Type B pancreatic cell (in vitro differentiated cells): ENCODE data around the gene PAK1. TPM values are rescaled to one million over a fixed set of nuclear protein-coding genes. Genes with fewer than 3 reads are reported as not detected.

Experiments used
- DNase-seq: peaks from one replicate; pipeline ENCODE4 v3.0.0; 2021; ENCODE audit warnings: mixed read lengths; ENCODE audit not compliant: unreplicated experiment; ENCODE audit errors: extremely low spot score
- H3K27ac Mint-ChIP-seq: 2 replicates; pipeline ENCODE4 v1.8.0; 2021; ENCODE audit warnings: mild to moderate bottlenecking, mixed read lengths
- H3K27me3 Mint-ChIP-seq: 2 replicates; pipeline ENCODE4 v1.8.0; 2021; ENCODE audit warnings: mixed read lengths
- H3K36me3 Mint-ChIP-seq: 2 replicates; pipeline ENCODE4 v1.8.0; 2021; ENCODE audit warnings: mixed read lengths
- H3K4me1 Mint-ChIP-seq: one replicate; pipeline ENCODE4 v1.8.0; 2021; ENCODE audit warnings: mixed read lengths; ENCODE audit not compliant: unreplicated experiment
- H3K4me3 Mint-ChIP-seq: 2 replicates; pipeline ENCODE4 v1.8.0; 2021; ENCODE audit warnings: mild to moderate bottlenecking, mixed read lengths
- H3K9me3 Mint-ChIP-seq: 2 replicates; pipeline ENCODE4 v1.8.0; 2021; ENCODE audit warnings: mixed read lengths
- CTCF ChIP-seq: fragments of 200-600 bp; sonication (generic); conservative IDR thresholded peaks from 2 replicates; pipeline ENCODE4 v1.5.0; 2021; ENCODE audit warnings: antibody characterized with exemption, mild to moderate bottlenecking
- total RNA-seq: library from RNA; stranded (reverse); gene quantifications from 2 replicates; pipeline ENCODE4 v1.2.1, GENCODE V29; 2021; ENCODE audit warnings: low replicate concordance

The PAK1 gene
- total RNA-seq, 1 donor from 2014 or later: 70.3 TPM

GRCh38 chr11:77411717-77412441 lies 62.0 kb downstream of the PAK1 start:
- Mint-ChIP-seq H3K9me3 (no peaks in the 10 kb centered on the region), H3K27me3 (peaks cover 3% of the 10 kb centered on the region), H3K4me1 (peaks cover 37% of the 10 kb centered on the region), H3K27ac (peak overlapping the region; percentile 88), H3K4me3 (peak overlapping the region; percentile 89), H3K36me3 (no peaks in the 10 kb centered on the region)
- peak; percentile 29 for TF ChIP-seq CTCF
- peak; percentile 87 for DNase-seq

- peaks cover 3% of the 10 kb centered on the region for H3K27me3 Mint-ChIP-seq
- H3K9me3 Mint-ChIP-seq: no peaks in the 10 kb centered on the region
- peaks cover 37% of the 10 kb centered on the region for H3K4me1 Mint-ChIP-seq
- peak overlapping the region; percentile 89 for H3K4me3 Mint-ChIP-seq
- no peaks in the 10 kb centered on the region for H3K36me3 Mint-ChIP-seq
- no peak for TF ChIP-seq CTCF
- H3K27ac Mint-ChIP-seq: peak overlapping the region; percentile 88
- no peak for DNase-seq
These were observed 62.7 kb downstream of the PAK1 start for GRCh38 chr11:77411137-77411707.

GRCh38 chr11:77410076-77410827 lies 63.6 kb downstream of the PAK1 start:
- Mint-ChIP-seq H3K4me1 (peaks cover 37% of the 10 kb centered on the region), H3K27me3 (peaks cover 3% of the 10 kb centered on the region), H3K9me3 (no peaks in the 10 kb centered on the region), H3K27ac (no peak overlapping the region), H3K36me3 (no peaks in the 10 kb centered on the region), H3K4me3 (peak overlapping the region; percentile 89)
- TF ChIP-seq CTCF: no peak
- no peak for DNase-seq

GRCh38 chr11:77409046-77409445 lies 64.8 kb downstream of the PAK1 start:
- peaks cover 37% of the 10 kb centered on the region for H3K4me1 Mint-ChIP-seq
- no peak overlapping the region for H3K27ac Mint-ChIP-seq
- DNase-seq: no peak
- no peak for TF ChIP-seq CTCF
- no peaks in the 10 kb centered on the region for H3K9me3 Mint-ChIP-seq
- peaks cover 3% of the 10 kb centered on the region for H3K27me3 Mint-ChIP-seq
- no peaks in the 10 kb centered on the region for H3K36me3 Mint-ChIP-seq
- no peak overlapping the region for H3K4me3 Mint-ChIP-seq

- Mint-ChIP-seq H3K36me3 (no peaks in the 10 kb centered on the region), H3K27me3 (peaks cover 3% of the 10 kb centered on the region), H3K4me3 (no peak overlapping the region), H3K9me3 (no peaks in the 10 kb centered on the region), H3K27ac (peak overlapping the region; percentile 2), H3K4me1 (peaks cover 37% of the 10 kb centered on the region)
- no peak for TF ChIP-seq CTCF
- DNase-seq: no peak
These were observed 66.3 kb downstream of the PAK1 start for GRCh38 chr11:77407613-77408012.
